Measurements from ENCODE around the gene RRP8. TPM values are rescaled to one million over a fixed set of nuclear protein-coding genes. Genes with fewer than 3 reads are reported as not detected.

Gene RRP8
- total and polyA plus RNA-seq, 9 of the 15 experiments (the other 6 are each of a cell fraction or from before 2014, with no cell fraction given): 5.7 to 47.3 (median 32.6) TPM

GRCh38 chr11:6611092-6611962, 7.9 kb upstream of the RRP8 start:
- ChIA-PET CTCF (ENCODE audit: low intra/inter-chr PET ratio) (no interaction called here), POLR2A (interaction anchor here (0.6 to 2.1 kb wide), 16 partner anchors 10 to 667 kb away, joined by 3 to 12 read pairs (median 3); partner anchors contain the start of gene MRPL17)
- Histone ChIP-seq H3K9me3 (replicated peaks; ENCODE audit: control insufficient read depth, insufficient read depth, low read depth, low read length) (no peaks in the 10 kb centered on the region), H3K9me1 (ENCODE audit: control insufficient read depth, insufficient read depth, low read length) (no peaks in the 10 kb centered on the region), H3K4me1 (replicated peaks in 1 of 2; ENCODE audit: control insufficient read depth in 2 of 2, insufficient read depth in 2 of 2, low read length in 2 of 2) (peaks cover 30 to 33% of the 10 kb centered on the region in 2 experiments), H3K4me3 (peak overlapping the region; percentile 81), H3K9ac (ENCODE audit: insufficient read depth in 1 of 2, low read depth in 2 of 2, low read length in 2 of 2) (peak overlapping the region; percentile 92 to 97), H2AFZ (ENCODE audit: low read depth, low read length) (0 out of 2 replicates have a peak overlapping the region, but pooled peaks have one; percentile 98), H3K4me2 (ENCODE audit: insufficient read depth, low read length) (peak overlapping the region; percentile 99), H3K27me3 (ENCODE audit: control insufficient read depth in 2 of 2, insufficient read depth in 2 of 2, low read length in 2 of 2) (no peaks in the 10 kb centered on the region), H3K27ac (ENCODE audit: extremely low read depth, low read depth, low read length) (peak overlapping the region; percentile 96), H4K20me1 (replicated peaks; ENCODE audit: control insufficient read depth, insufficient read depth, low read length) (no peaks in the 10 kb centered on the region), H3K36me3 (ENCODE audit: control insufficient read depth, insufficient read depth, low read length) (peaks cover 64% of the 10 kb centered on the region), H3K79me2 (ENCODE audit: control insufficient read depth, insufficient read depth, low read length) (peaks cover 36% of the 10 kb centered on the region)
- in situ Hi-C loops (cut with MboI) (no loop called here), intact Hi-C loops (cut with micrococcal nuclease) (no loop called here)
- ATAC-seq: peak; percentile 11
- WGBS (ENCODE audit: insufficient coverage, low coverage, missing lambda C conversion rate): 12% methylated on average over 31 of the region's 39 CpGs
- FAIRE-seq: peak; percentile 67
- DNase-seq (ENCODE audit: extremely low read depth in 1 of 4, low spot score in 3 of 4): peak in 2 of 4 experiments; percentile 32 to 45
- BruUV-seq (replicated peaks): no TSS peak
- TF ChIP-seq FOXP1 (CRISPR knock-in tag; IDR thresholded peaks at IDR 0.05) (peak; percentile 25; the same call in 1 of the 2 replicates), HMGXB4 (CRISPR knock-in tag; IDR thresholded peaks at IDR 0.05) (0 out of 2 replicates have a peak, but pooled peaks have one; percentile 8), MYC (IDR thresholded peaks at IDR 0.05; ENCODE audit: low read depth, low read length) (no peak; the same call in 1 of the 2 replicates), MYC (CRISPR knock-in tag; IDR thresholded peaks at IDR 0.05; ENCODE audit: borderline replicate concordance, low read depth) (peak; percentile 89; the same call in 1 of the 2 replicates), GMEB1 (CRISPR knock-in tag; IDR thresholded peaks at IDR 0.05) (no peak), ZNF639 (CRISPR knock-in tag; conservative IDR thresholded peaks at IDR 0.05 in 1 of 2, IDR thresholded peaks at IDR 0.05 in 1 of 2) (no peak)

Measured in K562 (cell line).